HG03045 (cell line): ENCODE measurements around the gene CDYL.
"Not testable (repeated sequence)": the region's sequence is repeated elsewhere in the genome, so short reads cannot be mapped to it uniquely, and the experiment has no call there.

ENCODE experiments used
- ATAC-seq: cut with Tn5 transposase; IDR thresholded peaks from one replicate; pipeline ENCODE4 v1.9.1; 2021; ENCODE audit warnings: mild to moderate bottlenecking, moderate library complexity; ENCODE audit not compliant: unreplicated experiment

Gene CDYL

DNA sequence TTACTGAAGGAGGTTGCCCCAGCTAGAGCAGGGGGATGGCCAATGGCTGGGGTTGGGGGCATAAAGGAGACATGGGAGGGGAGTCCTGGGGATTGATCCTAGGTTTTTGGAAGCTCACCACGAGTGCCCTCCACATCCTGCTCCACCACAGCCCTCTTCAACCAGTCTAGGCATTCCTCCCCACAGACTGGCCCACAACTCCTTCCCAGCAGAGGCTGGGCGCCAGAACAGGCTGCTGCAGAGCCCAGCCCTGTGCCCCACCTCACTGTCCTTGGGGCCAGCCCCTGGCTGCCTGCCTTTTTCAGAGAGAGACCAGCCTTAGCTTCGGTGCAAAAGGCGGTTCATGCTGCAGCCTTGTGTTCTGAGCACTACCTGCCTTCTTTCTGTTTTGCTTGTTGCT, 211.2 kb downstream of the CDYL start:
- no peak for ATAC-seq

DNA sequence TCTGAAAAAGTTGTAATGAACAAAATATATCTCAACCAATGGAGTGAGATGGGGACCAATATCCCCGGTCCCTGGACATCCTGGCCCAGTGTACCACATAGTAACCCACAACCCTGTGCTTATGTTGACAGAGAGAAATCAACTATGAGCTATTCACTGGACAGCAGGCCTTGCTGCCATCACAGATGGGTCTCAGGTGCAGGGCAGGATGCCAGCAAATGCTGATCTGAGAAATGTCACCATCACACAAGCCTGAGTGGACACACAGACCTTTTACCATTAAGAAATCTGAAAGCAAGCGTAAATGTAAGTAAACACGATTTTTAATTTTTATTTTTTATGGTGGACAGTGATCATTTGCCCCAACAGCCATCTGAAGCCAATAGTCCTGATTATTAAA, 218.5 kb downstream of the CDYL start:
- no peak for ATAC-seq

DNA sequence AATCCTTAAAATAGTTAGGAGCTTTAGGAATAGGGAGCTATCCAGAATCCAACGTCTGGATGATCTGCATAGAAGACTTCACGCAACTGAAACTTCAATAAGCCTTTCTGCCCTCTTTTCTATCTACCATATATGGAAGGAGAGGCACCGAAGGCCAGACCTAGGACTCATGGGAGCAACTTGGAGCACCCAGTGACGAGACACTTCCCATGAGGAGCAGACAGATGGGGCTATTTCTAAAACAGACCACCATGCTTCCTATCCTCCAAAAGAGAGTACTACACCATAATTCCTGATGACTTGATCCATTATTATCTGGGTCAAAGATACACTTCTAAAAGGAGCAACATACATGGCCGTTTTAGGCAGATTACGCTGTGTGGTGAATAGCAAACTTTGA, 221.7 kb downstream of the CDYL start:
- ATAC-seq = no peak

- ATAC-seq = no peak
Measured at GRCh38 chr6:4999586-4999985, 223.4 kb downstream of the CDYL start.

DNA sequence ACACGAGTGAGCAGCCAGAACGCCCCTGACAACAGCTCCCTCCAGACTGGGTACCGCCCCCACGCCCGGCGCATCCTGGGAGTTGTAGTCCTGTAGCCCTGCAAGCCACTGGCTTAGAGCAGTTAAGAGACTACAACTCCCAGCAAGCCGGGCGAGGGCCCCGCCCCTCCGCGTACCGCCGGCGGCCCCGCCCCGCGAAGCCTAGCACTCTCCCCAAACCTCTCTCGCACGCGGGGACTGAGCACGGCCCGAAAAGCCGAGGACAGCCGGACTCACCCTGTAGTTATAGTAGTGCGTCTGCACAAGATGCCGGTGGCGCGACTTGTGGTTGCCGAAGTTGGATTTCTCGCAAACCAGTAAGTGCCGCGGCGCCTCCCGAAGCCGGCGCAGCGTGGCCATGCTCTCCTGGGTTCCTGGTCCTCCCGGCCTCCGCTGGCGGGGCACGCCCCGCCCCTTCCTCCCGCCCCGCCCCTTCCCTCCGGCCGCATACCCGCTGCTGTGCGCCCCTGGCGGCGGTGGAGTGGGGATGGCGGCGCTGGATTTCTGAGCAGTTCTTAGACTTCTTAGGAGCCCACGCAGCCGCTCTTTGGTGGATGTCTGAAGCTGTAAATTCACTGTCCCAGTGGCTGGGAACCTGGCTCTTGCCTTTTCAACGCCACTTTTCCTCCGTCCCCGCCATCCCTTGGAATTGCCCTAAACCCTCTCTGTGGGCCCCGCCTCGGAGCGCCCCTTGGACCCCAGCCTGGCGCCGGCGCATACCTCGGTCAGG, 227.6 kb downstream of the CDYL start, which contains the start of gene RPP40:
Gene RPP40 (minus strand): TSS at position 434 of the 769 bp plus-strand sequence. CDS start 35 bp downstream, at position 399.
- ATAC-seq = peak; percentile 98

GRCh38 chr6:5004373-5005037, 228.3 kb downstream of the CDYL start:
- no peak for ATAC-seq

GRCh38 chr6:5005038-5005433, 228.8 kb downstream of the CDYL start:
- not testable (repeated sequence) for ATAC-seq
